Left ventricle myocardium superior (tissue), 1 donor: ENCODE measurements around the gene FN3K. TPM values are rescaled to one million over a fixed set of nuclear protein-coding genes. Genes with fewer than 3 reads are reported as not detected.

Source experiments
- ATAC-seq: fragments of 200-7000 bp; cut with Tn5 transposase; one replicate; pipeline ENCODE4 v1.9.1; 2020; ENCODE audit warnings: mild to moderate bottlenecking, moderate library complexity
- DNase-seq: peaks from one replicate; pipeline ENCODE4 v3.0.0-alpha.2; 2020
- intact Hi-C: fragments of 100-400 bp; cut with micrococcal nuclease; formaldehyde crosslinking; loops from one replicate; pipeline ENCODE4 v1.11.0; 2022
- long read RNA-seq: library from polyadenylated mRNA; unstranded; transcript quantifications from one replicate; pipeline ENCODE4 v2.0.0, GENCODE V29; 2021
- total RNA-seq: library from RNA; stranded (reverse); fragmentation: NEBNext Ultra II Directional; extraction: Animal tissue kit (Norgen Biotek cat#: 25700); gene quantifications from one replicate; pipeline ENCODE4 v1.2.1, GENCODE V29; 2021
- donor health status: DM: no; HTN: yes; CAD: no; lungs with severe emphysema.

Gene FN3K
- total RNA-seq: 92.6 TPM
- long read RNA-seq, partial matches to known transcripts: 4 of 5 reads
- long read RNA-seq, other reads (novel, unspliced or antisense): 0 of 5 reads

DNA sequence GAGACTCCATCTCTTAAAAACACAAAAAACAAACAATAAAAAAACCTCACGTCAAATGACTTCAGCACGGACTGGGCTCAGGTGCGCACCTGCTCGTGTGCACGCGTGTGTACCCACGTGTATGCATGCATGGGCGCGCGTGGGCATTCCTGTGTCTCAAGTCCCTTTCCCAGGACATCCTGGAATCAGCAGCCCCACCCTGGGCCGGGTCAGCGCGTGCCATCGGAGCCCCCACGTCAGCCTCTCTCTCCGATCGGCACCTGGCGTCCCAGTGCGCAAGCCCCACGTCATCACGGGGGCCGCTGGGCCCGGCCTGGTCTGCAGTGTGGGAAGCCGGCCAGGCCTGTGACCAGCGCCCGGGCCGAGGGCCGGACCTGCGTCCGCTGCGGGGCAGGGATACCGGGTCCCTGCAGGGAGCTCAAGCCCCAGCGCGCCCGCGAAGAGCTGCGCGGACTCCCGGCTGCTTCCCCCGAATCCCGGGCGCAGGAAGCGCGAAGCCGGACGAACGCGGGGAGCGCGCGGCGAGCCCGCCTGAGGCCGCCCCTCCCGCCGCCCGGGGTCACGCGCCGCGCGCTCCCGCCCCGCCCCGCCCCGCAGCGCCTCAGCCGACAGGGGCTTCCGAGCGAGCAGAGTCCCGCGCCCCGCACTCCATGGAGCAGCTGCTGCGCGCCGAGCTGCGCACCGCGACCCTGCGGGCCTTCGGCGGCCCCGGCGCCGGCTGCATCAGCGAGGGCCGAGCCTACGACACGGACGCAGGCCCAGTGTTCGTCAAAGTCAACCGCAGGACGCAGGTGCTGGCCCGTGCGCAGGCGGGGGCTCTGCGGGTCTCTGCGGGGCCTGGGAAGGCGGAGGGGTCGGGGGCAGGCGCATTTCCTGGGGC is at the start of gene FN3K:
Gene FN3K (plus strand): TSS at position 629 of the 880 bp plus-strand sequence. CDS start 22 bp downstream, at position 651.
- intact Hi-C loops: no loop called here
- ATAC-seq: peak; percentile 72

GRCh38 chr17:82686366-82687324 is 48.8 kb upstream of the FN3K start:
- ATAC-seq (no peak), DNase-seq (no peak)
- intact Hi-C loops: no loop called here

More for the DNA sequence above, at the start of gene FN3K:
- DNase-seq: peak; percentile 84

DNA sequence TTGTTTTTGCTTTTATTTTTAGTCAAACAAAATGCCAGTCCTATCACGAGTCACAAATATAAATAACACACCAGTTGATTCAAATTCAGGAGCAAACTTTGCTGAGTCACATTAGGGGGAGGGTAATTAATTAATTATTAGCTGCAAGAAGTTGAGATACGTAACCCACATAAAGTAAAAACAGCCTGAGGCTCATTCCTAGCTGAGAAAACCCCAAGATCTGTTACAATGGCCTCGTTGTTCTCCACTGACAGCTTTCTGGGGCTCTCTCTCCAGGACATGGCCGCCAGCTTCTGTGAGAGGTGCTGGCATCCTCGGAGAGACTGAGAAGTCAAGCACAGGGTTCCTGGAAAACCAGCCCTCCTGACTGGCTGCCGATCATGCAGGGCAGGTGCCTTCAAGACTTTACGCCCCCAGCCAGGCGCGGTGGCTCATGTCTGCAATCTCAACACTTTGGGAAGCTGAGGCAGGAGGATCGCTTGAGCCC is 48.0 kb upstream of the FN3K start:
- intact Hi-C loops: no loop called here

DNA sequence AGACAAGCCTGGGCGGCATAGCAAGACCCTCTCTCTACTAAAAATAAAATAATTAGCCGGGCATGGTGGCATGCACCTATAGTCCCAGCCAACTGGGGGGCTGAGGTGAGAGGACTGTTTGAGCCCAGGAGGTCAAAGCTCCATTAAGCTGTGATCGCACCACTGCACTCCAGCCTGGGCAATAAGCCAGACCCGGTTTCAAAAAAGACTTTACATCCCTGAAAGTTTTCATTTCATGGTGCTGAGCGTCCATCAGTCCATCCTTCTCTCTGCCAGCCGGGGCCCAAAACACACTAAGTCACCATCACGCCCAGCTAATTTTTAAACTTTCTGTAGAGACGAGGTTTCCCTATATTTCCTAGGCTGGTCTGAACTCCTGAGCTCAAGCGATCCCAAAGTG is 47.5 kb upstream of the FN3K start:
- ATAC-seq: peak; percentile 18
- no peak for DNase-seq
- intact Hi-C loops: no loop called here

More for the DNA sequence above, 48.0 kb upstream of the FN3K start:
- no peak for DNase-seq
- peak; percentile 59 for ATAC-seq

DNA sequence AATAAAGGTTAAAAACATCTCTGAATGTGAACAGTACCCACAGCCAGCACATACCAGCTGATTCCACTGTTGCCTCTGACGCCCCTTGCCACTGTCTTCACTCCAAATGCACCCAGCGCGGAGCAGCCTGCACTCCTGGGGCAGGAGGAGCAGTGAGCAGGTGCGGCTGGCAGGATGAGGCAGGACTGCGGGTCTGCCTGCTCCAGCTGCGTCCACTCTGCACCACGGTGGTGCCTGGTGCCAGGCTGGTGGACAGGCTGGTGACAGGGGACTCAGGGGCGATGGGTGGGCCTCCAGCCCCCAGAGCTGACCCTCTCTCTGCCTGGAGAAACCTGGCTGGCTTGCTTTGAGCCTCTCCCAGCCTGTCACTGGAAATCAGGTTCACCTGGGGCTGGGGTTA is 46.3 kb upstream of the FN3K start:
- ATAC-seq (no peak), DNase-seq (no peak)
- intact Hi-C loops: no loop called here

- ATAC-seq: no peak
- no peak for DNase-seq
- intact Hi-C loops: no loop called here
Observed at GRCh38 chr17:82690786-82691489, 44.5 kb upstream of the FN3K start.

DNA sequence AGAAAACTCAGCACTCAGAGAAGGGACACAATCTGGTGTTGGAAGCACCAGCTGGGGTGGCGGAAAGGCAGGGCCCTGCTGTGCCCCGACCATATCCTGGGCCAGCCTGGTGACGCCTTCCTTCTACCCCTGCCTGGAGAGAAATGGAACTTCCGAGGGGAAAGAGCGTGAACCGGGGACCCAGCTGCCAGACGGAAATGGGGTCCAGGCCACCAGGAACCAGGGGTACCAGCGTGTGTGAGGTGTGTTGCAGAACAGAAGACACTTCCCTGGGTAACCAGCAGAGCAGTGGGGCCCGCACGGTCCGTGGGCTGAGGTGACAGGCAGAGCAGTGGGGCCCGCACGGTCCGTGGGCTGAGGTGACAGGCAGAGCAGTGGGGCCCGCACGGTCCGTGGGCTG is 43.7 kb upstream of the FN3K start:
- ATAC-seq (no peak), DNase-seq (no peak)
- intact Hi-C loops: no loop called here

- intact Hi-C loops: no loop called here
- no peak for DNase-seq
- no peak for ATAC-seq
Observed at GRCh38 chr17:82692268-82692667, 43.1 kb upstream of the FN3K start.

- no peak for ATAC-seq
- no peak for DNase-seq
- intact Hi-C loops: no loop called here
Observed at GRCh38 chr17:82693168-82693867, 42.1 kb upstream of the FN3K start.

DNA sequence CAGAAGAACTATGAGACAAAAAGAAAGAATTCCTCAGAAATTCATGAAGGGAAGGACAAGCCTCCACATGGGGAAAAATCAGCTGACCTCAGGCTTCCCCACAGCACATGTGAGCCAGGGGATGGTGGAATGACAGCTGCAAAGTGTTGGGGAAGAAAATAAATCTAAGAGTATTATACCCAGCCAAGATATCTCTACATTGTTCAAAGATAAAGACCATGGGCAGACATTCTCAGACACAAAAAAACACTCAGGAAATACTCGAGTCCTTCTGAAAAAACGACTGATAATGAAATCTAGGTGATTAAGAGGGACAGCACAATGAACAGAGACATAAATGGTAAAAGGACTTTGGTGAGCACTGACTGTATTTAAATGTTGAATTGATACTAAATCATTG is 40.8 kb upstream of the FN3K start:
- ATAC-seq: no peak
- intact Hi-C loops: no loop called here
- no peak for DNase-seq

DNA sequence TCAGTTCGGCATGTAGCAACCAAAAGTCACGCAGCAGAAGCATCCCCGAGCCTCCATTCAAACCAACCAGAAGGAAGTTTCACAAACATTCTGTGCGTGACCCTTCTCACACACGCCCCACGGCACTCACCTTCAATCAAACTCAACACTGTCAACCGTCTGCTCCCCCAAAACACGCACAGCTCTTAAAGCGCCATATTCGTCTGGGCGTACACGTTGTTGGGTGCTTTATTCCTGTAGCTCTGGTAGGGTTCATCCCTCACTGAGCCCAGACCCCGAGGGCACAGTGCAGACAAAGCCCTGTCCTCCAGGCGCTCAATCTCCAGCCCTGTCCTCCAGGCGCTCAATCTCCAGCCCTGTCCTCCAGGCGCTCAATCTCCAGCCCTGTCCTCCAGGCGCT is 39.2 kb upstream of the FN3K start:
- ATAC-seq (no peak), DNase-seq (no peak)
- intact Hi-C loops: no loop called here

DNA sequence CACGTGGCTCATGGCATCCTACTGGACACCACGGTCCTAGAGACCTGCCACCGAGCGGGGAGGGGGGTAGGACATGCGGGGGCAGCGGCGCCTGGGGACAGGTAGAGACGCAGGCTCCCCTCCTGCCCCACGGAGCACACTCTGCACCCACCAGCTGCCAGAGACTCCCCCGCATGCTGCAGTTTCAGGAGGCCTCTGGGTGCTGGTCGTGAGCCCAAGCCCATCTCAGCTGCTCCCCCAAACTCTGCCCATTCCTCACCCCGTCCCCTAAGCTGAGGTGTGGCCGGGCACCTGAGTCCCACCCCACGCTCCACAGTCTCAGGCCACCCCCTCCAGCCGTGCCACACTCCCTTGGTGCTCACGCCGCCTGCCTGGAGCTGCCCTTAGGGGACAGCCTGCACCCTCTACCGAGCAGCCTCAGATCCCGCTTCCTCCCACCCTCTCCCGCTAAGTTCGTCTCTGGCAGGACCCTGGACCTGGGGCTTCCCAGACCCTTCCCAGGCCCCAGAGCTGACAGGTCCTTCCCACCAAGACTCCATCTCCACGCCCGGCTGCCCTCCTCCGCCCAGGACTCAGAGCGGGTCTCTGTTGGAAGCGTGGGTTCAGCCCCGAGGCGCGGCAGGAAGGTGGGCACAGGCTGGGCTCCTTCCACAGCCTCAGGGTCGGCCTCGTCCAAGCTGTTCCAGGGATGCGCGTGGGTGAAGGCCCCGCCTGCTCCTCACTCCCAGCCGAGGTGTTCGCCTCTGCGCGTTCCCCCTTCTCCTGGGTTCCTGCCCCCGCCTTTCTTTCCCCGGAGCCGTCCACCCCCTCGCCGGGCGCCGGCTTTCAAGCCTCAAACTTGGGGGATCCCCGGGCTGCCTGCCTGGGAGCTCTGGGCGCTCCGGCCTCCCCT is 38.3 kb upstream of the FN3K start:
- intact Hi-C loops: no loop called here

GRCh38 chr17:82697808-82698064 is 37.7 kb upstream of the FN3K start:
- no peak for DNase-seq
- ATAC-seq: no peak
- intact Hi-C loops: no loop called here

More for the DNA sequence above, 38.3 kb upstream of the FN3K start:
- ATAC-seq (no peak), DNase-seq (no peak)

GRCh38 chr17:82698065-82698973 is 37.1 kb upstream of the FN3K start, which contains the start of gene RAB40B:
TSS of gene RAB40B (minus strand) at chr17:82698698. CDS start at chr17:82698596, 102 bp downstream.
- intact Hi-C loops: no loop called here
- ATAC-seq: peak; percentile 99
- DNase-seq: peak; percentile 99

GRCh38 chr17:82698974-82699442 is 36.4 kb upstream of the FN3K start:
- intact Hi-C loops: no loop called here
- no peak for DNase-seq
- ATAC-seq: no peak

GRCh38 chr17:82699551-82699950 is 35.9 kb upstream of the FN3K start:
- intact Hi-C loops: no loop called here
- no peak for ATAC-seq
- no peak for DNase-seq
